ENCODE measurements around the gene HIVEP2. TPM values are rescaled to one million over a fixed set of nuclear protein-coding genes. Genes with fewer than 3 reads are reported as not detected.
A peak's percentile ranks its signal among the peaks of the same experiment; 100 is the strongest.

The HIVEP2 gene
- total RNA-seq, 1 experiment from 2014 or later = 5.6 TPM

- DNase-seq (ENCODE audit: low spot score) = no peak
These were observed 81.0 kb downstream of the HIVEP2 start for GRCh38 chr6:142863981-142864380.

GRCh38 chr6:142861711-142862110, 83.3 kb downstream of the HIVEP2 start:
- no peak for DNase-seq (ENCODE audit: low spot score)

- DNase-seq (ENCODE audit: low spot score) = no peak
These were observed 84.5 kb downstream of the HIVEP2 start for GRCh38 chr6:142860498-142860897.

GRCh38 chr6:142857796-142858555, 87.0 kb downstream of the HIVEP2 start:
- no peak for DNase-seq (ENCODE audit: low spot score)

- DNase-seq (ENCODE audit: low spot score) = no peak
These were observed 87.7 kb downstream of the HIVEP2 start for GRCh38 chr6:142857233-142857761.

GRCh38 chr6:142856624-142857232, 88.2 kb downstream of the HIVEP2 start:
- DNase-seq (ENCODE audit: low spot score) = no peak

- DNase-seq (ENCODE audit: low spot score) = no peak
These were observed 88.9 kb downstream of the HIVEP2 start for GRCh38 chr6:142855893-142856623.

GRCh38 chr6:142854589-142855488, 90.1 kb downstream of the HIVEP2 start:
- DNase-seq (ENCODE audit: low spot score) = no peak

- peak; percentile 43 for DNase-seq (ENCODE audit: low spot score)
These were observed 91.5 kb downstream of the HIVEP2 start for GRCh38 chr6:142853244-142854180.

- DNase-seq (ENCODE audit: low spot score) = no peak
These were observed 93.4 kb downstream of the HIVEP2 start for GRCh38 chr6:142851601-142852000.

GRCh38 chr6:142850679-142851423, 94.1 kb downstream of the HIVEP2 start:
- peak; percentile 62 for DNase-seq (ENCODE audit: low spot score)

GRCh38 chr6:142848976-142849375, 96.0 kb downstream of the HIVEP2 start:
- no peak for DNase-seq (ENCODE audit: low spot score)

- DNase-seq (ENCODE audit: low spot score) = no peak
These were observed 96.8 kb downstream of the HIVEP2 start for GRCh38 chr6:142848156-142848555.

- DNase-seq (ENCODE audit: low spot score) = peak; percentile 90
These were observed 98.1 kb downstream of the HIVEP2 start for GRCh38 chr6:142846883-142847287.

- DNase-seq (ENCODE audit: low spot score) = peak; percentile 50
These were observed 98.5 kb downstream of the HIVEP2 start for GRCh38 chr6:142846459-142846831.

- peak; percentile 73 for DNase-seq (ENCODE audit: low spot score)
These were observed 99.1 kb downstream of the HIVEP2 start for GRCh38 chr6:142845624-142846458.

- DNase-seq (ENCODE audit: low spot score) = no peak
These were observed 99.8 kb downstream of the HIVEP2 start for GRCh38 chr6:142845143-142845571.

GRCh38 chr6:142844065-142844755, 100.8 kb downstream of the HIVEP2 start:
- DNase-seq (ENCODE audit: low spot score) = no peak
